NCI-H1417 treated with DMSO at 0.1 percent for 48 hours (cell line): Measurements from ENCODE around the gene MYPOP.
"Not testable (repeated sequence)": the region's sequence is repeated elsewhere in the genome, so short reads cannot be mapped to it uniquely, and the experiment has no call there.

Source experiments
- DNase-seq: peaks from one replicate; lab custom pipeline; 2025; lab: John Stamatoyannopoulos, UW

Gene MYPOP

DNA sequence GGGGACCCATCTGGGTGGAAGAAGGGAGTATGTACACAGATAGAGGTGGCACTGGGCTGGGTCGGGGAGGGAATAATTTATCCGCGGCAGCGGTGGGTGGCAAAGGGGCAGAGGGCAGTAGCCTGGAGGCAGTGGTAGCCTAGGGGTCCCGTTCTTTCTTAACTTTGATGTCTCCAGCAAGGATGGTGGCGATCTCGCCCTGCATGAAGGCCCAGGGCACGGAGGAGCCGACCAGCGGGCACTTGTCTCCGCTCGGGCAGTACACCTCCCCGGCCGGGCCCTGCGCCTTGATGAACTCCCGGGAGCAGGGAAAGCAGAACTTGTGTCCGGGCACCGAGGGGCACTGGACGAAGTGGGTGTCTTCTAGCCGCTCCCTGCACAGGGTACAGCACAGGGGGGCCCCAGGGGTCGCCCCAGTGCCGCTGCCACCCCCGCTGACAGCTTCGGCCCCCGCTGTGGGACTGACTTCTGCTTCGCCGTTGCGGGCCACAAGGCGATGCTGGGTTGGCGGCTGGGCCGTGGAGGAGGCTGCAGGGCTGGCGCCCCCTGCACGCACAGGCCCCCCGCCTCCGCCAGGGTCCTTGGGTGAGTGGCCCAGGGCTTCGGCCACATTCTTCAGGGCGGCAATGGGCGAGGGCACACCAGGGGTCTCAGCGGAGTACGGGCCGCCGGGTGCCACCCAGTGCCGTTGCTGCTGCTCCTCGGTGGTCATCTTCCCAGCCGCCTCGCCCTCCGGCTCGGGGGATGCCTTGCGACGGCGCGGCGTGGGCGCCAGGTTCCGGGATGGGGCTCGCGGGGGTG lies 18.3 kb downstream of the MYPOP start:
- DNase-seq: no peak

DNA sequence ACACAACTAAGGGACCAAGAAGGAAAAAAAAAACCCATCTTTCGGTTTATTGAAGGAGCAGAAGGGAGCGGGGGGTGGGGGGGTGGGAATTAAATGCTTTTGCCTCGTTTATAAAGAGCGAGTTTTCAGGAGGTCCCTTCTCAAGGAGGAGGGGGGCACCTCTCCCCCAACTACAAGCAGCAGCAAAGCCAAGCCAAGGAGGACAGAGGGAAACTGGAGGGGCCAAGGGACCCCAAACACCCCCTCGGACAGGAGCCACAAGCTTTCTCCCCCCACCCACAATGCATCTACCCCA lies 18.9 kb downstream of the MYPOP start:
- no peak for DNase-seq

DNA sequence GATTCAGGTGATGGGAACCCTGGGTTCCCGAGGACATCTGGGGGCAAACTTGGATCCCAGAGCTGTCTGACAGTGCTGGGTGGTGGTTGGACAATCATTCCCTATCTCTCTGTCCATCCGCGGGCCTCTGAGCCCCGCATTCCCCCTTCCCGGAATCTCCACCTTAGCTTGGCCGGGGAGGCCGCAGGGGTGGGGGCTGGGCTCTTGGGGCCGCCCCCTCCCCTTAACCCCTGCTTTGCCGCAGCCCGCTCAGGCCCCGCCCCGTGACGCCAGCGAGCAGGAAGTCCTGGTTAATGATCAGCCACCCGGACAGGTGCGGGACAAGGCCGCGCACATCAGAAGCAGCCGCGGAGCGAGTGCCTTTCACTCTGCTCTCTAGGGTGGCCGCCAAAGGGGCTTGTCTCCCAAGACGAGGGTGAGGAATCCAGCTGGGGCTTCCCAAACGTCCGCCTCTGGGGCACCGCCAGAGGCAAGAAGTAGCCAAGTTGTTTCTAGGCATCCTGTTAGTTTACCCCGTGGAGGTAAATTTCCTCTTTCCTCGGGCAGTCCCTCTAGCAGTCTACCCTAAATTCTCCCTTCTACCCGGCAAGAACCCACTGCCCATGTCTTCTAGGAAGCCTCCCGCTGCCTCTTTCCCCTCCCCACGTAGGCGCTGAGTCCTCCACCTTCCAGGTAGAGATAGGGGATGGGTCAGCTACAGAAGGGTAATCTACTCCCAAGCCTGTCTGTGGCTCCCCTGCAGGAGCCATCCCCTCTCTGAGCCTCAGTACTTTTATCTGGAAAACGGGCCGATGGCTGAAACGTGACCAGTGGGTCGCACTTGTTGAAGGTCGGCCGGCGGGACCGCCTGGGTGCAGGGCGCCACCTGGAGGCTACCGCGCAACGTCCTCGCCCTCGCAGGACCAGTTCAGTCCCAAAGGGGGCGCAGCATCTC lies 19.5 kb downstream of the MYPOP start:
- no peak for DNase-seq

DNA sequence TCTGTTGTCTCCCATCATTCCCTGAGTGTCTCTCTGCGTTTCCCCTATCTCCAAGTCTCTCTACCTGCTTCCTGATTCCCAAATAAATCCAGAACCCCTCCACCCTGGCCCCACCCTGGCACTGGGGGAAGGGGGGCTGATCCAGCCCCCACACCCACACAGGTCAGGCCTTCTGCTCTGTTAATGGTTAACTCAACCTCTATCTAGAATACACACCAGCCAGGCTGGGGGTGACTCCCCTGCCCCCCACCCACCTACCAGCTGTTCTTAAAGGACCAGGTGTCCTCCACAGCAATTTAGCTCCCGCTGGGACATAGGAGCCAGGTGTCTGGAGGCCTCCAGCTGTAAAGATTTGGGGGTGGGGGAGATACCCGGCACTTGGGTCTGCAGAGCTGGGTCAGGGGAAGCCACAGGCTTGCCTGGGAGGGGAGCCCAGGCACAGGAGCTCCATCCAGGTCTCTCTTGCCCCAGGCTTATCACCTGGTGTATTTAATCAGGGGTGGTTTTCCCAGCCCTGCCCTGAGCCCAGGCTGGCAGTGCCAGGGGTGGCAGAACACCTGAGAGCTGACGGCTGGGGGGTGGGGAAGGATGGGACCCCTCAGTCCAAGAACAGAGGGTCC lies 20.4 kb downstream of the MYPOP start:
- DNase-seq: peak; percentile 31

DNA sequence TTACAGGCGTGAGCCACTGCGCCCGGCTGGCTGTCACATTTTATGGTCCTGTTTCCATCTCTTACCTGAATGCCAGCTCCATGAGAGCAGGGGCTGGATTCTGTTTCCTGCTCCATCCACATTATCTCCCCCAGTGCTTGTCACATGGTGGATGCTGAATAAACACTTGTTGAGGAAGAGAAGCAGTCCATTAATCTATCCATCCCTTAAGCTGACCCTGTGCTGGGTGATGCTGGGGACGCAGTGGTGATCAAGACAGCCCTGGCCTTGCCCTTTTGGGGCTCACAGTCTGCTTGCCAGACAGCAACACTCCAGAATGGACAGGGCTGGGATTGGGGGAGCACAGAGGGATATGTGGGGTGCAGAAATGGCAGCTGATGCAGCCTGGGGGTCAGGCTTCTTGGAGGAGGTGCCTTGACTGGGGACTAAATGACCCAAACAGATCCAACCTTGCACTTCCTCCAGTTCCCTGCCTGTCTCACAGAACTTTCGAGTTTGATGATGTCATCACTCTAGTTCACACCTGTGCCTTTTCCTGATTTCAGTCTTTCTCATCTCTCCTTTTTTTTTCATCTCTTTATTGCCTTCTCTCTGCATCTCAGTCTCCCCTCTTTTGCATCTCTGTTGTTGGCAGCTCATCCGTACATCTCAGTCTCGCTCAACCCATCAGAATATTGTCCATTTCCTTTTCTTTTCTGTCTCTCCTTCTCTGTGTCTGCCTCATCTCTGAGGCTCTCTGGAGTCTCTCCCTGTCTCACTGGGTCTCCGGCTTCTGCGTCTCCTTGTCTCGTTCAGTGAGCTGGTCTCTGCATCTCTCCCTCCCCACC lies 21.1 kb downstream of the MYPOP start:
- DNase-seq: no peak

DNA sequence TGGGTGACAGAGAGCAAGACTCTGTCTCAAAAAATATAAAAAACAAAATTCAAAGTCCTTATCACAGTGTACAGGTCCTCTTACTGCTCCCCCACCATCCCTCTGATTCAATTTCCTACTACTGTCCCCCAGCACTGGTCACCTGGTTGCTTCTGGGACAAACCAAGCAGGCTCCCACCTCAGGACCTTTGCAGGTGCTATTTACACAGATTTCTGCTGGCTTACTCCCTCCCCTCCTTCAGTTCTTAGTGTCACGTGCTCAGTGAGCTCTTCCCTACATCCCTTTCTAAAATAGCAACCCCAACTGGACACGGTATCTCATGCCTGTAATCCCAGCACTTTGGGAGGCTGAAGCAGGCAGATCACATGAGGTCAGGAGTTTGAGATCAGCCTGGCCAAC lies 22.4 kb downstream of the MYPOP start:
- DNase-seq: no peak

DNA sequence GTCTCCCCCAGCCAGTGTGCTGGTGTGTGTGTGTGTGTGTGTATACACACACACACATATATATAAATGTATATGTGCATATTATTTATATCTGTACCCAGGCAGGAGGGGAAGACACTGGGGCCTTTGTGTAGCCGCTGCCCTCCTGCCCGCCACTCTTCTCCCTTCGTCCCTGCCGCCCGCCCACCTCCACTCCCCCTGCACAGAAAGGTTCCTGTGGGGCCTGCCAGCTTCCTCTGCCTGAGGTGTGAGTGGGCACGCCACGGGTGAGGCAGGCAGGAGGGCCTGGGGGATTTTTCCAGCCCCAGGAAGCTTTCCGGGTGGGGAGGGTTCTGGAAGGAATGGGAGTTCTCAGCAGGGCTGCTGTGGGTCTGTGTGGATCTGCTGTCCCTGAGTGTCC lies 23.4 kb downstream of the MYPOP start:
- no peak for DNase-seq

DNA sequence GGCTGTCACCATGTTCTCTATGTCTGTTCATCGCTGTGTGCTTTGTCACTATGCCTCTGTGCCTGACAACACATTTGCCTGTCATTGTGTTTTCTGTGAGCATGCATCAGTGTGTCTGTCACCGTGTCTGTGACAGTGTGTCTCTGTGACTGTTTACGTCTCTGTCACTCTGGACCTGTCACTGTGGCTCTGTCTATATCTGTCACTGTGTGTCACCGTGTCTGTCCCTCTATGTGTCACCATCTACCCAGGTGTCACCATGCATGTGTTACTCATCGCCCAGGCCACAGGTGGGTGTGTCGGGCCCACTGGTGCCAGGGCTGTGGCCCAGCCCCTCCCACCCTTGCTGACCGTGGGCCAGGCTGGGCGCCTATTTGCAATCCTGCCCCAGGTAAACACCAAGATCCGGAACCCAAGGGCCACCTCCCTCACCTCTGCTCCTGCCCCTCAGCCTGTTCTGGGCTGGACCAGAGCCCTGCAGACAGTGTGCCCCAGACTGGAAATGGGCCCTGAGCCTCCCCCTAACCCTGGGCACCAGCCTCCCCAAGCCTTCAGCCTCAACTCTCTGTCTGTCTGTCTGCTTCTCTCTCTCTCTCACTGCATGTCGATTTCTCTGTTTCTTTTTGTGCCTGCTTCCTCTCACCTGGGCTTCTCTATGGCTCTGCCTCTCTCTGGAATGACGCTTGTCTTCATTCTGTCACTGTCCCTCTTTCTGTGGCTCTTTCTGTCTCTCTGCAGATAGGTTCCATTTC lies 24.2 kb downstream of the MYPOP start:
- no peak for DNase-seq

DNA sequence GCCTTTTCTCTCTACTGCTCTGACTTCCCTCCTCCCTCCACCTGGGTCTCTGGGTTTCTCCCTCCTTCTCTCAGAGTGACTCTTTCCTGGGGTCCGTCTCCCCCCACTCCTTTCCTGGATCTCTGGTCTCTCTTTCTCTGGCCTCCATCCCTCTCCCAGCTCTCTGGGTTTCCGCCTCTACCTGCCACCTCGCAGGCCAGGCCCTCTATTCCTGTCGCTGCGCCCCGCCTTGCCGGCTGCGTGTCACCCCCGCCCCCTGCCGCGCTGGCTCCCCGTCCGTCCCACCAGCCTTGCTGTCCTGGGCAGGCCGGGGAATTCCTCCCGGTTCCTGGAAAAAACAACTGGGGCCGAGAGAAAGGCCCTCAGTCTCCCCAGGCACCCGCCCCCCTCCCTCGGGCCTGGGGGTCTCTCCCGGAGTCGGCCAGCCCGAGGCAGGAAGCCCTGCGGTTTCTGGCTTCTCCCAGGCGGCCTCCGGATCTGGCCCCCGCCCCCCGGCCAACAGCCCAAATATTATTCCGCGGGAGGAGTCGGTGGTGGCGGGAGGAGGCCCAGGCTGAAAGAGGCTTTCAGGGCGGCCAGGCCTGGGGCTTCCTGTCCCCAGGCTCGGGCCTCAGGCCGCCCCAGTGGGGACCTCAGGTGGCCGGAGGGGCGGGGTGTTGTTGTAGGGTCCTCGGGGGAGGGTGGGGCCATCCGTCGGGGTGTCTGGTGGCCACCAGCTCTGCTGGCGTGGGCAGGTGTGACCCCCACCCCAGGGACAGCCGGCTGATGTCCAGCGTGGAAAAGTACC lies 25.8 kb downstream of the MYPOP start:
- no peak for DNase-seq

DNA sequence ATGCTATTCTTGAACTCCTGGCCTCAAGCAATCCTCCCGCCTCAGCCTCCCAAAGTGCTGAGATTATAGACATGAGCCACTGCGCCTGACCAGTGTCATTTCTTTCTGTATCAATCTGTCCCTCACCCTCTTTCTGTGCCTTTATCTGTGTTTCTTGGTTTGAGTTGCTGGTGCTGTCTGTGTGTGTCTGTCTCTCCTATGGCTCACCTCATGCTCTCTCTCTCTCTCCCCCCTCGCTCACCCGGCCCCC lies 26.3 kb downstream of the MYPOP start:
- DNase-seq: no peak

DNA sequence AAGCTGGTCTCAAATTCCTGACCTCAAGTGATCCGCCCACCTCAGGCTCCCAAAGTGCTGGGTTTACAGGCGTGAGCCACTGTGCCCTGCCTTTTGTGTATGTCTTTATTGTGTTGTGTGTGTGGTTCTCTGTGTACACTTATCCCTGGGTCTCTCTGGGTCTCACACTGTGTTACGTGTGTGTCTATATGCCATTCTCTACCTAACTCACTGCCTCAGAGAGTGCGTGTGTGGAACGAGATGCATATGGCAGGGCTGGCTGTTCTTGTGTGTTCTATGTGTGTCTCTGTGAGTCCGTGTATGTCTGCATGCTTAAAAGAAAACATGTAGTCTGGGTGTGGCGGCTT lies 27.8 kb downstream of the MYPOP start:
- DNase-seq: no peak

DNA sequence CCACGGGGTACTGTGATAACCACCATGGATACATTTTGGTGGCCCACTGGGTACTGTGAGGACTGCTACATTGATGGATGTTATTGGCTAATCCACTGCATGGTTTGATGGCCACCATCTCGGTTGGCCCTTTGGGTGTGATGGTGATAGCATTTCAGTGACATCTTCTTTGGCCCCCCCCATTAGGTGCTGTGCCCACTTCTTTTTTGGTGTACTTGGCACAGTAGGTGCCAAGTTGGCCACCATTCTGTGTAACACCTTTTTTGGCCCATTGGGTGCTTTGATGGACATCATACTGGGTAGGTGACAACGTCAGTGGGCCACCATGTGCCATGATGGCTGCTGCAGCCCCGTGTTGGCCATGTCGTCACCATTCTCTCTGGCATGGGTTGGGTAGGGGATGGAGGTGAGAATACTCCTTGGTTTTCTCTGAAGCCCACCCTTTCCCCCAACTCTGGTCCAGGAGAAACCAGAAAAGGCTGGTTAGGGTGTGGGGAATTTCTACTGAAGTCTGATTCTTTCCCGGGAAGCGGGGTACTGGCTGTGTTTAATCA lies 29.1 kb downstream of the MYPOP start:
- DNase-seq: no peak

DNA sequence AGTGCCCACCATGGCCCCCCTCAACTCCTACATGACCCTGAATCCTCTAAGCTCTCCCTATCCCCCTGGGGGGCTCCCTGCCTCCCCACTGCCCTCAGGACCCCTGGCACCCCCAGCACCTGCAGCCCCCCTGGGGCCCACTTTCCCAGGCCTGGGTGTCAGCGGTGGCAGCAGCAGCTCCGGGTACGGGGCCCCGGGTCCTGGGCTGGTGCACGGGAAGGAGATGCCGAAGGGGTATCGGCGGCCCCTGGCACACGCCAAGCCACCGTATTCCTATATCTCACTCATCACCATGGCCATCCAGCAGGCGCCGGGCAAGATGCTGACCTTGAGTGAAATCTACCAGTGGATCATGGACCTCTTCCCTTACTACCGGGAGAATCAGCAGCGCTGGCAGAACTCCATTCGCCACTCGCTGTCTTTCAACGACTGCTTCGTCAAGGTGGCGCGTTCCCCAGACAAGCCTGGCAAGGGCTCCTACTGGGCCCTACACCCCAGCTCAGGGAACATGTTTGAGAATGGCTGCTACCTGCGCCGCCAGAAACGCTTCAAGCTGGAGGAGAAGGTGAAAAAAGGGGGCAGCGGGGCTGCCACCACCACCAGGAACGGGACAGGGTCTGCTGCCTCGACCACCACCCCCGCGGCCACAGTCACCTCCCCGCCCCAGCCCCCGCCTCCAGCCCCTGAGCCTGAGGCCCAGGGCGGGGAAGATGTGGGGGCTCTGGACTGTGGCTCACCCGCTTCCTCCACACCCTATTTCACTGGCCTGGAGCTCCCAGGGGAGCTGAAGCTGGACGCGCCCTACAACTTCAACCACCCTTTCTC lies 30.1 kb downstream of the MYPOP start:
- no peak for DNase-seq

DNA sequence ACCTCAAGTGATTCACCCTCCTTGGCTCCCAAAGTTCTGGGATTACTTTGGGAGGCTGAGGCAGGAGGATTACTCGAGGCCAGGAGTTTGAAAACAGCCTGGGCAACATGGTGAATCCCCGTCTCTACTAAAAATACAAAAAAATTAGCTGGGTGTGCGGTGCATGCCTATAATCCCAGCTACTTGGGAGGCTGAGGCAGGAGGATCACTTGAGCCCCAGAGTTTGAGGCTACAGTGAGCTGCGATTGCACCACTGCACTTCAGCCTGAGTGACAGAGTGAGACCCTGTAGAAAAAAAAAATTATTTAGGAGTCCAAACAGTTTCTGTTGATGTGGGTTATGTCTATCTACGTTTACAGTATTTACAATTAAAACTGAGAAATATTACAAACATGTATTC lies 31.6 kb downstream of the MYPOP start:
- no peak for DNase-seq

DNA sequence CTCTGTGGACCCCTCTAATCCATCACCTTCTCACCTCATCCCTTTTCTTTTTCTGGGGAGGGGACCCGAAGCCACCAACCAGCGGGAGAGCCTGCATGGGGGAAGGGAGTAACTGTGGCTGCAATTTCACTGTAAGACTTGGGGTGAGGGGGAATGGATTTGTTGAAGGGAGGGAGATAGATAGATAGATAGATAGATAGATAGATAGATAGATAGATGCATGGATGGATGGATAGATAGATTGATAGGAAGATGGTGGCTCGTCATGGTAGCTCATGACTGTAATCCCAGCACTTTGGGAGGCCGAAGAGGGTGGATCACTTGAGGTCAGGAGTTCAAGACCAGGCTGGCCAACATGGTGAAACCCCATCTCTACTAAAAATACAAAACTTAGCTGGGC lies 35.2 kb downstream of the MYPOP start:
- not testable (repeated sequence) for DNase-seq

DNA sequence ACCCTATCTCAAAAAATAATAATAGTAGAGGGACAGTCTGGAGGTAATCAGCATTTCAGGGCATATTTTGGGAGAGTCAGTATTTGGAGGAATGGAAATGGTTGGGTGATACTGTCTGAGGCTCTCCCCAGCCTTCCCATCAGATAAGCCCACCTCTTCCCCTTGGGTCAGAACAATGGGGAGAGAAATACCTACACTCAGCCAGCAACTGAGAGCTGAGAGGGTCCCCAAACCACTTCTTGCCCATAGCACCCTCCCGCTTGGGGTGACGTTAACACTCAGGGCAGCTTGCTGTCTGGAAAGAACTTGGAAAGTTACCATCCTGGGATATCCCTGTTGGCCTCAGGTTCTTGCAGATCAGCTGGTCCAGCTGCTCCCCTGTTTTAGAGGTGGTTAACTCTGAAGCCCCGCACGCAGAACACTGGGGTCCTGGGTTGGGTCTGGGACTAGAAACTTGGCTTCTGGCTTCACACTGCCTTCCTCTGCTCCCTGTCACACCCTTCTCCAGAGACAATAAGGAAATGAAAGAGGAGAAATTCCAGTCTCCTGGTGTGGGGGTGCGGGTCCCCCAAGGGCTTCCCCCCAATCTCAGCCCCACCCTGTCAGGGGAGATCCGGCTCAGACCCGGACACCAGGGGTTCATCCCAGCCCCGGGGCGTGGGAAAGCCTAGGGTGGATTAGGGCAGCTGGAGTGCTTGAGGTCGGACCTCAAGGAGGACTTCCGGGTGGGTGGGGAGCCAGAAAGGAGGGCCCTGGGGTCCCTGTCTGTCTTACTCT lies 35.8 kb downstream of the MYPOP start:
- DNase-seq: no peak

DNA sequence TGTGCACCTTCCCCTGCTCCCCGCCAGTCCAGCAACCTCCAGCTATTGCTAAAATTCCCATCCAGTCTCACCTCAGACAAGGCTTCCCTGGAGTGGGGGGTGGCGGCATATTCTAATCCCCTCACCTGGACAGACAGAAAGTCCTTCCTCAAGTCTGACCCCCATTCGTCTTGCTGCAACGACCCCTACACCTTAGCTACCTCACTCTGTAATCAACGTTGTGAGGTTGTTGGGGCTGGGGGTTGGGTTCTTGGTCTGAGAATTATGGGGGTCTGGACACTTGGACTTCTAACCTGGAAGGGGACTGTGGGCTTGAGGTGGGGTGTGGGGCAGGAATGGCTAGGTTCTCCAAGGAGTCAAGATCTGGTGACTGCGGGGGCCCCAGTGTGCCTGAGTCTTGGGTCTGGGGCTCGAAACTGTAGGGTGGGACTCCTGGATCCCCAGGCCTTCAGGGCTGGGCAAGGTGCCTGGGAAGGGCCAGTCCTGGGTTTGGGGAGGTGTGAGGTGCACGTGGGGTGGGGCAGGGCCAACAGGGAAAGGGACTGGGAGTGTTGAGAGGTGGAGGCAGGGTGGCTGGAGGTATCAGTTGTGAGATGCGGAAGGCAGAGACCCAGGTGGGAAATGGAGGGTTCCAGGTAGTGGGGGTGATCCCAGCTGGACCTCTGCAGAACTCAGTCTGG lies 37.0 kb downstream of the MYPOP start:
- DNase-seq: no peak

DNA sequence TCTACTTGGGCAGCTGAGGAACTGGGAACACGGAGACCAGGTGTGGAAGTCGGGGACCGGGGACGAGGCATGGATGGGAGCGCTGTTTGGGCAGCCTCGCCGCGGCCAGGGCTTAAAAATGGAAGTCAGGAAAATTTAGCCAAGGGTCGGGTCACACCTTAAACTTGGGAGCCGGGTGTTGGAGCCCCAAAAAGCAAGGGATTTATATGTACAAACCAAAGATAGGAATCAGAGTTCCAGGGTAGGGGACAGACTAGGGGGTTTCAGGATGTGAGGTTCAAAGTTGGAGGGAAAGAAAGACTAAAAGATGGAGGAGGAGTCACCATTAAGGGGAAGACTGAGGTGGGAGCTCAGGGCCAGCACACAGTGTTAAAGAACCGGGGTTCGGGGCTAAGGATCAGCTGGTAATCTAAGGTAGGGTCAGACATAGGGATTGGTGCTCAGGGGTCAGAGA lies 37.8 kb downstream of the MYPOP start:
- DNase-seq: no peak
